Upper lobe of left lung (tissue), 4 donors: Measurements from ENCODE around the gene PDPK1.

Experiments
- CTCF ChIP-seq, 6 experiments: fragments of 450-650 bp in 4 of 6; fragments of 200-600 bp in 2 of 6; sonication (generic) in 2 of 6; IDR thresholded peaks; one replicate each; pipeline ENCODE4 v1.5.1; 2016 to 2019; ENCODE audit warnings: antibody characterized with exemption in 6 of 6
- POLR2A ChIP-seq, 4 donors: fragments of 450-650 bp; IDR thresholded peaks; one replicate each; pipeline ENCODE4 v1.5.1; 2016 to 2017; ENCODE audit warnings: antibody characterized with exemption in 4 of 4, mild to moderate bottlenecking in 2 of 4
- POLR2AphosphoS5 ChIP-seq, 2 donors: sonication (generic); formaldehyde crosslinking; IDR thresholded peaks; one replicate each; pipeline ENCODE4 v1.5.1; 2017; ENCODE audit warnings: antibody characterized with exemption in 2 of 2

GRCh38 chr16:2587891-2588565 lies 50.2 kb downstream of the PDPK1 start:
- no peak for TF ChIP-seq CTCF (IDR thresholded peaks at IDR 0.05)
- TF ChIP-seq POLR2A (IDR thresholded peaks at IDR 0.05), result no peak
- TF ChIP-seq POLR2AphosphoS5 (IDR thresholded peaks at IDR 0.05), result no peak
